GM18508 (cell line): ENCODE results near the gene TXNL4A.

Experiments
- ATAC-seq: cut with Tn5 transposase; IDR thresholded peaks from one replicate; pipeline ENCODE4 v1.9.1; 2021; ENCODE audit warnings: moderate number of reproducible peaks; ENCODE audit not compliant: insufficient read depth, unreplicated experiment

The TXNL4A gene

GRCh38 chr18:79921984-79922965 lies 66.1 kb downstream of the TXNL4A start:
- ATAC-seq: no peak
